A673 (cell line): ENCODE results near the gene LMAN2. TPM values are rescaled to one million over a fixed set of nuclear protein-coding genes. Genes with fewer than 3 reads are reported as not detected.

Experiments
- BruUV-seq: library from RNA; stranded (reverse); fragments of 400-500 nt; replicated peaks from 2 replicates; lab custom pipeline; 2021; lab: Mats Ljungman, UMichigan
- CTCF ChIA-PET: fragments of 300-600 bp; sonication (Branson Sonifier 250); formaldehyde crosslinking; loops from one replicate; lab custom pipeline; 2022; ENCODE audit warnings: antibody characterized with exemption; lab: Charles Lee
- POLR2A ChIA-PET: fragments of 300-600 bp; sonication (Branson Sonifier 250); formaldehyde crosslinking; loops from one replicate; lab custom pipeline; 2022; ENCODE audit warnings: antibody characterized with exemption; ENCODE audit not compliant: low non-redundant PET; lab: Charles Lee
- DNase-seq: peaks from one replicate; pipeline ENCODE4 v3.0.0-alpha.2; 2015; ENCODE audit warnings: low spot score
- H3K27ac ChIP-seq: fragments of 200-600 bp; sonication (generic); 2 replicates; pipeline ENCODE4 v1.5.1; 2016; ENCODE audit warnings: mixed run types, low read depth, mild to moderate bottlenecking, mixed read lengths, antibody characterized with exemption, low read length; ENCODE audit not compliant: poor library complexity, severe bottlenecking
- H3K27me3 ChIP-seq: fragments of 200-600 bp; sonication (generic); replicated peaks from 2 replicates; pipeline ENCODE4 v1.6.1; 2017; ENCODE audit warnings: mixed run types, low read depth, mild to moderate bottlenecking, mixed read lengths, antibody characterized with exemption, low read length; ENCODE audit not compliant: insufficient read depth, poor library complexity
- H3K36me3 ChIP-seq: fragments of 200-600 bp; sonication (generic); 2 replicates; pipeline ENCODE4 v1.6.1; 2016; ENCODE audit warnings: mixed run types, mild to moderate bottlenecking, mixed read lengths, antibody characterized with exemption, low read length; ENCODE audit not compliant: insufficient read depth, poor library complexity, severe bottlenecking
- H3K4me1 ChIP-seq: fragments of 200-600 bp; sonication (generic); 2 replicates; pipeline ENCODE4 v1.6.1; 2017; ENCODE audit warnings: mixed run types, mild to moderate bottlenecking, mixed read lengths, antibody characterized with exemption, low read length; ENCODE audit not compliant: insufficient read depth, poor library complexity, severe bottlenecking
- H3K4me3 ChIP-seq: fragments of 200-600 bp; sonication (generic); 2 replicates; pipeline ENCODE4 v1.5.1; 2016; ENCODE audit warnings: low read depth, mixed run types, mild to moderate bottlenecking, mixed read lengths, low read length; ENCODE audit not compliant: poor library complexity, severe bottlenecking
- H3K9me3 ChIP-seq: fragments of 200-600 bp; sonication (generic); 2 replicates; pipeline ENCODE4 v1.6.1; 2016; ENCODE audit warnings: mixed run types, low read depth, mild to moderate bottlenecking, mixed read lengths, antibody characterized with exemption, low read length; ENCODE audit not compliant: poor library complexity, severe bottlenecking
- CTCF ChIP-seq: fragments of 300-800, 200-600 bp; sonication (generic); conservative IDR thresholded peaks from 2 replicates; pipeline ENCODE4 v1.5.1; 2017; ENCODE audit warnings: low read depth, mild to moderate bottlenecking, antibody characterized with exemption, low read length, moderate library complexity, mixed read lengths
- EZH2 ChIP-seq: fragments of 200-600 bp; sonication (generic); IDR thresholded peaks from 2 replicates; pipeline ENCODE4 v1.6.1; 2017; ENCODE audit warnings: borderline replicate concordance, low read depth, mild to moderate bottlenecking, mixed read lengths, antibody characterized with exemption, low read length; ENCODE audit not compliant: poor library complexity, severe bottlenecking
- intact Hi-C: fragments of 100-400 bp; cut with micrococcal nuclease; formaldehyde crosslinking; loops from one replicate; pipeline ENCODE4 v1.10.0; 2022; ENCODE audit not compliant: unreplicated experiment
- total RNA-seq: library from RNA; stranded (reverse); gene quantifications from 2 replicates; pipeline ENCODE4 v1.2.3, GENCODE V29; 2021

The LMAN2 gene
- total RNA-seq, 1 experiment from 2014 or later = 98.4 TPM

DNA sequence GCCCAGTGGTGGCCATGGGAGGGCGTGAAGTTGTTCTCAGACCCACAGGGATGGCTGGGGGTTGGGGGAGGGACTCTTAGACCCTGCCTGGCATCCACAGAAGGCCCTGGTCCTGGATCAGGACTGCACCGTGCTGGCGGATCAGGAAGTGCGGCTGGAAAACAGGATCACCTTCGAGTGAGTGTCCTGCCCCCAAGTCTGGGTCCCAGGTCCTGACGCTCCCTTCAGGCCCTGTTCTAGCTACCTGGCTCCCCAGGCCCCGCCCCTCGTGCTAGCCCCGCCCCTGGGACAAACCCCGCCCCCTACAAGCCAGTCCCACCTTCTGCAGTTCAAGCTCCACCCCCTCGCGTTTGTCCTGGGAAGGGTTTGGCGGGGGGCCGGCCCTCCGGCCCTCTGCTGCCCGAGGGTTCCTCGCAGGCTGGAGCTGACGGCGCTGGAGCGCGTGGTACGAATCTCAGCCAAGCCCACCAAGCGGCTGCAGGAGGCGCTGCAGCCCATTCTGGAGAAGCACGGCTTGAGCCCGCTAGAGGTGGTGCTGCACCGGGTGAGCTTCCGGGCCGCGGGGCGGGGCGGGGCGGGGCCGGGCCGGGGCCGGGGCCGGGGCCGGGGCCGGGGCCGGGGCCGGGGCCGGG lies 19.1 kb upstream of the LMAN2 start:
- BruUV-seq = no TSS peak
- H3K27me3 ChIP-seq = no peaks in the 10 kb centered on the region
- no peak overlapping the region for H3K27ac ChIP-seq
- CTCF ChIA-PET = interaction anchor here (0.9 to 1.3 kb wide), 5 partner anchors 12 to 89 kb away, joined by 4 to 6 read pairs (median 4); no protein-coding TSS in a partner anchor
- POLR2A ChIA-PET = no interaction called here
- TF ChIP-seq EZH2 (no peak), CTCF (peak; percentile 58)
- peak; percentile 85 for DNase-seq
- H3K4me3 ChIP-seq = peak overlapping the region; percentile 52
- no peaks in the 10 kb centered on the region for H3K9me3 ChIP-seq
- H3K4me1 ChIP-seq = peaks cover 15% of the 10 kb centered on the region
- intact Hi-C loops = no loop called here
- no peaks in the 10 kb centered on the region for H3K36me3 ChIP-seq

- H3K27me3 ChIP-seq = no peaks in the 10 kb centered on the region
- POLR2A ChIA-PET = no interaction called here
- DNase-seq = no peak
- H3K4me1 ChIP-seq = peaks cover 15% of the 10 kb centered on the region
- H3K9me3 ChIP-seq = no peaks in the 10 kb centered on the region
- H3K36me3 ChIP-seq = no peaks in the 10 kb centered on the region
- intact Hi-C loops = no loop called here
- TF ChIP-seq CTCF (no peak), EZH2 (no peak)
- BruUV-seq = no TSS peak
- H3K27ac ChIP-seq = no peak overlapping the region
- H3K4me3 ChIP-seq = no peak overlapping the region
- CTCF ChIA-PET = interaction anchor here (0.9 to 1.3 kb wide), 4 partner anchors 13 to 90 kb away, joined by 4 to 6 read pairs (median 4); no protein-coding TSS in a partner anchor
Measured at GRCh38 chr5:177369645-177370440, 18.4 kb upstream of the LMAN2 start.

DNA sequence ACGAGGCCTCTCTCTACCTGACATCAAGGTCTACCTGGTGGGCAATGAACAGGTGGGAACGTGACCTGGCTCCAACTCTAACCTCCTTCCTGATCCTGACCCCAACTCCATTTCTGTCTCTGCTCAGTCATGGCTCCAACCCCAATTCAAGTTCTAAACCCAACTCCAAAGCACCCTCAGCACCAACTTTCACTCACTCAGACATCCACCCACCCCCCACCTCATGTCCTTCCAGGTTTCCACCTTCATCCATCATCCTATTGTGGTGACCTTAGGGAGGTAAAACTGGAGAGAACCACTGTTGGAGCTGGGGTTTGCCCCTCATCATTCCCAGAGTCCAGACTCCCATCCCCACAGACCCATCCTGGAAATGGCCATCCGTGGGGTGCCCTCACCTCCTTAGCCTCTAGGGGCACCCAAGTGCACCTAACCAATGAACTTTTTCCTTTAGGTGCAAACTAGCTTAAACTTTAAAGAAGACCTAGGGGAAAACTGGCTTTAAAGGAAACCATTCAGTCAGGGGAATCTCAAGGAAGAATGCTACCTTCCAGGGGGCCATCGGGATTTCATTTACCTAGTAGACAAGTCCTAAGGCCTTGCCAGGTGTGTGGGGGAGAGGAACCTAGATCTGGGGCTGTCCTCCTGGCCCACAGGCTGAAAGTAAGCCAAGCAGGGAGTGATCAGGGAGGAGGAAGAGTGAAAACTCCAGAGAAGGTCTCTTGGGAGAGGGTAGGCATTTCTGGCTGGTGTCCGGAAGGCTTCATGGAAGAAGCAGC lies 17.6 kb upstream of the LMAN2 start:
- intact Hi-C loops = no loop called here
- no peaks in the 10 kb centered on the region for H3K36me3 ChIP-seq
- DNase-seq = peak; percentile 44
- ChIA-PET CTCF (interaction anchor here (0.8 kb wide), 1 partner anchor 10 kb away, joined by 4 read pairs; no protein-coding TSS in a partner anchor), POLR2A (no interaction called here)
- H3K27ac ChIP-seq = no peak overlapping the region
- TF ChIP-seq CTCF (peak; percentile 64), EZH2 (no peak)
- H3K4me3 ChIP-seq = no peak overlapping the region
- H3K27me3 ChIP-seq = no peaks in the 10 kb centered on the region
- no TSS peak for BruUV-seq
- H3K4me1 ChIP-seq = peaks cover 15% of the 10 kb centered on the region
- H3K9me3 ChIP-seq = no peaks in the 10 kb centered on the region
